ENCODE data around the gene DPPA4.
"Not testable (repeated sequence)": the region's sequence is repeated elsewhere in the genome, so short reads cannot be mapped to it uniquely, and the experiment has no call there.

The DPPA4 gene, protein sequence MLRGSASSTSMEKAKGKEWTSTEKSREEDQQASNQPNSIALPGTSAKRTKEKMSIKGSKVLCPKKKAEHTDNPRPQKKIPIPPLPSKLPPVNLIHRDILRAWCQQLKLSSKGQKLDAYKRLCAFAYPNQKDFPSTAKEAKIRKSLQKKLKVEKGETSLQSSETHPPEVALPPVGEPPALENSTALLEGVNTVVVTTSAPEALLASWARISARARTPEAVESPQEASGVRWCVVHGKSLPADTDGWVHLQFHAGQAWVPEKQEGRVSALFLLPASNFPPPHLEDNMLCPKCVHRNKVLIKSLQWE

DNA sequence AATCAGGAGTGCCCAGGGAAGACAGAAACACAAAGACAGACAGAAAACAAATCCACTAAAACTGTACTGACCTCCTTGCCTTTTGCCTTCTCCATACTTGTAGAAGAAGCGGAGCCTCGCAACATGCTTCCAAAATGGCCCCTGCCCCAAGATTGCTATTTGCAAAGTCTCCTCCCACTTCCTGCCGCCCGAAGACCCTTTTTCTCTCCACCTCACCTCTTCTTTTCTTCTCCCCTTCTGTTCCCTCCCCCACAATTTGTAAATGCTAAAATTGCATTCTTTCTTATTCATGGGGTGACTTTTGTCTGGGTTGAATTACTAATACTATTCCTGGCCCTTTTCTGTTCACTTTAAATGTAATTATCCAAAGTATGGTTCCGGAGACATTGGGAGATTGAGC is at the start of gene DPPA4:
Gene DPPA4 (minus strand): TSS at position 154 of the 400 bp plus-strand sequence. CDS start 29 bp downstream, at position 125.
- Mint-ChIP-seq H3K4me3 (peak within 1 kb of the TSS; percentile 43), H3K4me1 (peaks cover 7% of the 10 kb centered on the region), H3K9me3 (peaks cover 2% of the 10 kb centered on the region), H3K27me3 (peaks cover 36% of the 10 kb centered on the region), H3K27ac (no peak within 1 kb of the TSS), H3K36me3 (peaks cover 1% of the 10 kb centered on the region)
- CTCF ChIA-PET = no interaction called here
- no peak for DNase-seq

DNA sequence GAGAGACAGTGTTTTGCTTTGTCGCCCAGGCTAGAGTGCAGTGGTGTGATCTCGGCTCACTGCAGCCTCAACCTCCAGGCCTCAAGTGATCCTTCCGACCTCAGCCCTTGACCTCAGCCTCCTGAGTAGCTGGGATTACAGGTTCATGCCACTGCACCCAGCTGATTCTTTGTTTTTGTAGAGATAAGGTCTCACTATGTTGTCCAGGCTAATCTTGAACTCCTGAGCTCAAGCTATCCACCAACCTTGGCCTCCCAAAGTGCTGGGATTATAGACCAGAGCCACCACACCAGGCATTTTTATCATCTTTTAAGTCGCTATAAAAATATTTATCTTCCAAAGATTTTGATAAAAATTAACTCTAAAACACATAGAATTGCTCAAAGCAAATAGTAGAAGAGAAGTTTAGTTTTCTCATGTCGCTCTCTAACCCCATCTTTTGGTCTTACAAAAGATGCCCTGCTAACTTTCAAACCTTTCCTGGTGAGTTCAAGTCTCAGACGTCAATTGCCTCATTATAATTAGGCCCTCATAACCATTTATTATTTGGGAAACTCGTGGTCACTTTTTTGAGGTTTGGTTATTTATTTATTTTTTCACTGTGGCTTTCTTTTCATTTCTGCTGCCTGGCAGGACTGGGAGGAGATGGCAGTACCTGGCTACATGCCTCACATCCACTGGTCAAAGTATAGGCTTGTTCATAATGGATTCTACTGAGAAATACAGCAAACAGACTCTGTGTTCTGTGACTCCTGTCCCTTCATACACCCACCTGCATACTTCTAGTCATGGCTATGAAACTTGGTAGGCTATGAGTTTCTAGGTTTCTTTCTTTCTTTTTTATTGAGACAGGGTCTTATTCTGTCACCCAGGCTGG is 48.3 kb upstream of the DPPA4 start:
- H3K36me3 Mint-ChIP-seq = no peaks in the 10 kb centered on the region
- no peak overlapping the region for H3K4me3 Mint-ChIP-seq
- no peak overlapping the region for H3K27ac Mint-ChIP-seq
- H3K4me1 Mint-ChIP-seq = no peaks in the 10 kb centered on the region
- H3K27me3 Mint-ChIP-seq = no peaks in the 10 kb centered on the region
- no peaks in the 10 kb centered on the region for H3K9me3 Mint-ChIP-seq
- DNase-seq = no peak
- CTCF ChIA-PET = interaction anchor here (1.4 kb wide), 1 partner anchor 10 kb away, joined by 3 read pairs; no protein-coding TSS in a partner anchor

DNA sequence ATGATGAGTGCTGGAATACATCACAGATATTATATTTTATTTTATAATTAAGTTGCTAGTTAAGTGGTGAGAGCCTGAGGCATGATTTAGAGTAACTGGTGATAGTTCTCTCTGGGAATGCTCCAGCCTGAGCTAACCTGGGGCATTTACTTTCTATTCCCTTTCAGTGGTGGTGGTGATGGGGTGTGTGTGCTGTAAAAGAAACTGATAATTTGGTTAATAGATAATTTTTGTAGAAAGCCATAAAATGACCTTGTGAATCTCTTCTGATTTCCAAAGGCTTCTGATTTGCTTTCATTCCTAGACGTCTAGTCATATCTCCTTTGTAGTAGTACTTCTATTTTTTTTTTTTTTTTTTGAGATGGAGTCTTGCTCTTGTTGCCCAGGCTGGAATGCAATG is 46.8 kb upstream of the DPPA4 start:
- no peak for DNase-seq
- Mint-ChIP-seq H3K9me3 (no peaks in the 10 kb centered on the region), H3K4me3 (no peak overlapping the region), H3K4me1 (no peaks in the 10 kb centered on the region), H3K27ac (no peak overlapping the region), H3K36me3 (no peaks in the 10 kb centered on the region), H3K27me3 (no peaks in the 10 kb centered on the region)
- CTCF ChIA-PET = no interaction called here

DNA sequence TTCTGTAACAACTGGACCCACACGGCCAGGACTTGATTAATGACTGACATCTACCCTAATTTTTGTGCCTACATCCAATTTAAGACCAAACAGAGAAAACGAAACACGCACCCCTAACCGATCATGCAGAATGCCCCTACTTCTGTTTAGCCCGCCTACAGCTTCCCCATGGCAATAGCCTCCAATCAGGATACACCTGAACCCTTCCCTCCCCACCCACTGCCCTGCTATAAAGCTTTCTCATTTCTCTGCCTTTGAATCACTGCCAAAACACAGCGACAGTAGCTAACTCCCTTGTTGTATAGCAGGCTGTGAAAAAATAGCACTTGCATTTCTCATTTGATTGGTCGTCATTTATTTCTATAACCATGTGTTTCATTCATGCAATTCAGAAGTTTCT is 45.2 kb upstream of the DPPA4 start:
- no peak for DNase-seq
- CTCF ChIA-PET = no interaction called here
- Mint-ChIP-seq H3K27me3 (no peaks in the 10 kb centered on the region), H3K9me3 (no peaks in the 10 kb centered on the region), H3K4me3 (no peak overlapping the region), H3K36me3 (no peaks in the 10 kb centered on the region), H3K27ac (no peak overlapping the region), H3K4me1 (no peaks in the 10 kb centered on the region)

DNA sequence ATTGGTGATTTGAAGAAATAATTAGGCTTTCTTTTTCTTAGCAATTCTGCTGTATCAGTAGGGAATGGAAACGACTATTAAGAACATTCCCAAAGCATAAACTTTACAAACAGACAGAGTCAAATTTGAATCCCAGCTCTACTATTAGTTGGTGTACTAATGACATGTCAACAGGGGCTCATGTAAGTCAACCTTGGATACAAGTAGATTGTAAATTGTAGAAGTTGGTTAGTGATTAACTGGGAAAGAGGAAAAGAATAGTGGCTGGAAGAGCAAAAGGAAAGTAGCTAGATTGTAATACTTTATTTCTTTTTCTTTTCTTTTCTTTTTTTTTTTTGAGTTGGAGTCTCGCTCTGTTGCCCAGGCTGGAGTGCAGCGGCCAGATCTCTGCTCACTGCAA is 38.6 kb upstream of the DPPA4 start:
- no peaks in the 10 kb centered on the region for H3K27me3 Mint-ChIP-seq
- DNase-seq = no peak
- no peaks in the 10 kb centered on the region for H3K36me3 Mint-ChIP-seq
- no peak overlapping the region for H3K27ac Mint-ChIP-seq
- H3K4me3 Mint-ChIP-seq = no peak overlapping the region
- CTCF ChIA-PET = interaction anchor here (1.4 kb wide), 1 partner anchor 11 kb away, joined by 3 read pairs; no protein-coding TSS in a partner anchor
- H3K4me1 Mint-ChIP-seq = no peaks in the 10 kb centered on the region
- no peaks in the 10 kb centered on the region for H3K9me3 Mint-ChIP-seq

DNA sequence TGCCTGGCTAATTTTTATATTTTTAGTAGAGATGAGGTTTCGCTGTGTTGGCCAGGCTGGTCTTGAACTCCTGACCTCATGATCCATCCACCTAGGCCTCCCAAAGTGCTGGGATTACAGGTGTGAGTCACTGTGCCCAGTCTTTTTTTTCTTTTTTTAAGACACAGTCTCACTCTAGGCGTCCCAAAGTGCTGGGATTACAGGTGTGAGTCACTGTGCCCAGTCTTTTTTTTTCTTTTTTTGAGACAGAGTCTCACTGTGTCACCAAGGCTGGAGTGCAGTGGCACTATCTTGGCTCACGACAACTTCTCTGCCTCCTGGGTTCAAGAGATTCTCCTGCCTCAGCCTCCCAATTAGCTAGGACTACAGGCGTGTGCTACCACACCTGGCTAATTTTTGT is 37.1 kb upstream of the DPPA4 start:
- H3K9me3 Mint-ChIP-seq, DNase-seq, H3K27ac Mint-ChIP-seq, H3K4me1 Mint-ChIP-seq, H3K27me3 Mint-ChIP-seq, H3K36me3 Mint-ChIP-seq, H3K4me3 Mint-ChIP-seq, CTCF ChIA-PET: not testable (repeated sequence)

DNA sequence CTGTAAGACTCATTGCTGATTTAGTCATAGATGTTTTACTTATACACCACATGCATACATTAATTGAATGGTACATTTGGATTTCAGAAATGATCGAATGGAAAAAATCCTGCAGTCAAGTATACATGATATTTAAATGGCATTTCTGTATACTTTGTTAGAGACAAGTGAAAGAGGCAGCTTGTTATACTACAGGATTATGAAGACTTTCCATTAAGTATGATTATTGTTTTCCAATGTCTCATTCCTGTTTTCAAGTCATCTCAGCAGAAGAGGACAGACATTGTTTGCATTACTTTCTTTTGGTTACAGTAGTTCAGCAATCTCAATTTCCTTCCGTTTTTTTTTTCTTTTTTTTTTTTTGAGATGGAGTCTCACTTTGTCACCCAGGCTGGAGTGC is 36.6 kb upstream of the DPPA4 start:
- CTCF ChIA-PET = no interaction called here
- no peaks in the 10 kb centered on the region for H3K36me3 Mint-ChIP-seq
- H3K4me1 Mint-ChIP-seq = no peaks in the 10 kb centered on the region
- no peak overlapping the region for H3K27ac Mint-ChIP-seq
- no peak overlapping the region for H3K4me3 Mint-ChIP-seq
- no peaks in the 10 kb centered on the region for H3K9me3 Mint-ChIP-seq
- H3K27me3 Mint-ChIP-seq = no peaks in the 10 kb centered on the region
- DNase-seq = no peak

DNA sequence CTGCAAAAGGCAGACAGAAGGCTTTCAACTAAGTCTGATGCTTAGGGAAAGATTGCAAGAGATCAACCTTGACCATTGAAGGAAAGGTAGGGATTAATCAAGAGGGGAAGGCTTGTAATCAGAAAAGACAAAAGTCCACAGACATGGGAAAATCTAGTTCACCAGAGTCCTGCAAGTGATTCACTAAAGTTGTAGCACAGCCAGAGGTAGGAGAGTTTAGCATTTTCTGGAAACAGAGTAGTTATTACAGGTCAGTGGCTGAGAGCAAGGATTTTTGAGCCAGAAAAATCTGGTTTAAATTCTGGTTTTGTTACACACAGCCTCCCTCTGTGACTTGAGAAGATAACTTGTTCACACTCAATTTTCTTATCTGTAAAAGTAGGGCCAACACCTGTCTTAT is 35.3 kb upstream of the DPPA4 start:
- Mint-ChIP-seq H3K27ac (no peak overlapping the region), H3K36me3 (no peaks in the 10 kb centered on the region), H3K4me1 (no peaks in the 10 kb centered on the region), H3K9me3 (no peaks in the 10 kb centered on the region), H3K4me3 (no peak overlapping the region), H3K27me3 (no peaks in the 10 kb centered on the region)
- CTCF ChIA-PET = no interaction called here
- DNase-seq = no peak

DNA sequence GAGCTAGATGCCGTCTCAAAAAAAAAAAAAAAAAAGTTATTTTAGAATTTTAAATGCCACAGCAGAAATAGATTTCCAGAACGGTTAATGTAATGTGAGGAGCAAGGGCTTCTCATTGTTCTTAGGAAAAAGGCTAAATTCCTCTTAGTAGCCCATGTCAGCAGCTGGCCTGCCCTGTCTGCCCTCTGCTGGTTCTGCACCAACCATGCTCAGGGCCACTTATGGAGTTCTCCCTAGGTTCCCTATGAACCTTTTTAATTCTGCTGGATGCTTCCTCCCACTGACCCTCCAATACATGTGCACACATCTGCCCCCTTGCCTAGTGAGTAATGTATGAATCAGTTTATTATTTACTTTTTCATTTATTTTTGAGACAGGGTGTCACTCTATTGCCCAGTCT is 32.2 kb upstream of the DPPA4 start:
- no peaks in the 10 kb centered on the region for H3K9me3 Mint-ChIP-seq
- H3K4me3 Mint-ChIP-seq = no peak overlapping the region
- no peaks in the 10 kb centered on the region for H3K4me1 Mint-ChIP-seq
- CTCF ChIA-PET = no interaction called here
- no peaks in the 10 kb centered on the region for H3K36me3 Mint-ChIP-seq
- no peak overlapping the region for H3K27ac Mint-ChIP-seq
- no peaks in the 10 kb centered on the region for H3K27me3 Mint-ChIP-seq
- no peak for DNase-seq

DNA sequence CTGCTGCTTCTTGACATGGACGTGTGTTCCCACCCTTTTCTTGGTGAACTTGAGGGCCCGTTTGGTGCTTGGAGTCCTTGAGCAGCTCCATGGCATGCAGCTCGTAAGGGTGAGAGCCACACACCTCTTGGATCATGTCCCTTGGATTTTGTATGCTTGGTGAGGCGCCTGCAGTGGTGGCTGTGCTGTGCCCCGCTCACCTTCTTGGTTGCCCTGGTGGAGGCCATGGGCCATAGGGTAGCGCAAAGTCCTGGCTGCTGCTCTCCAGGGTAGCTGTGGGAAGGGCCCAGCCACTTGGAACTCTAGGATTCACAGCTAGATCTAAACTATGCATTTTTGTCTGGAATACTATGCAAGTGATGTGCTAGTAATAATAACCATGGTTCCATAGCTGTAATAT is 26.7 kb upstream of the DPPA4 start:
- no peaks in the 10 kb centered on the region for H3K9me3 Mint-ChIP-seq
- no peaks in the 10 kb centered on the region for H3K27me3 Mint-ChIP-seq
- CTCF ChIA-PET = no interaction called here
- no peak overlapping the region for H3K4me3 Mint-ChIP-seq
- no peak for DNase-seq
- no peaks in the 10 kb centered on the region for H3K36me3 Mint-ChIP-seq
- H3K4me1 Mint-ChIP-seq = no peaks in the 10 kb centered on the region
- H3K27ac Mint-ChIP-seq = no peak overlapping the region

DNA sequence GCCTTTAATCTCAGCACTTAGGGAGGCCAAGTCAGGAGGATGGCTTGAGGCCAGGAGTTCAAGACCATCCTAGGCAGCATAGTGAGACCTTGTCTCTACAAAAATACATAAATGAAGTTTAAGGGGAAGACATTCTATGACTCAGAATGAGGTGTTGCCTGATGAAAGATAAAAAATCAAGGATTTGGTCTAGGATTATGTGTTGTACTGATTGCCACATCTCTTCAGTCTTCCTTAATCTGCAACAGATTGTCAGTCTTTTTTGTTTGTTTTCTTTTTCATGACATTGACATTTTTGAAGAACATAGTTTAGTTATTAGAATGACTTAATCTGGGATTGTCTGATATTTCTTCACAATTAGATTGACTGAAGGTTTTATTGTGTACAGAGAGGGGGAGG is 26.3 kb upstream of the DPPA4 start:
- Mint-ChIP-seq H3K4me1 (no peaks in the 10 kb centered on the region), H3K9me3 (no peaks in the 10 kb centered on the region), H3K4me3 (no peak overlapping the region), H3K27ac (no peak overlapping the region), H3K27me3 (no peaks in the 10 kb centered on the region), H3K36me3 (no peaks in the 10 kb centered on the region)
- DNase-seq = no peak
- CTCF ChIA-PET = no interaction called here

DNA sequence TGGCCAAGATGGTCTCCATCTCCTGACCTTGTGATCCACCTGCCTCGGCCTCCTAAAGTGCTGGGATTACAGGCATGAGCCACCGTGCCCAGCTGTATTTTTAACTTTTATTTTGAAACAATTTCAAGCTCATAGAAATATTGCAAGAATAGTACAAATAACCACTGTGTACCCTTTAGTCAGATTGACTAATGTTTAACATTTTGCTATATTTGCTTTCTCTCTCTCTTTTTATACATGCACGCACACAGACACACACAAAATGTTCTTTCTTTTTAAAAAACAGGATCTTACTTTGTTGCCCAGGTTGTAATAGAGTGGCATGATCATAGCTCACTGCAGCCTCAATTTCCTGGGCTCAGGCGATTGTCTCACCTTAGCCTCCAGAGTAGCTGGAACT is 25.5 kb upstream of the DPPA4 start:
- Mint-ChIP-seq H3K27ac (no peak overlapping the region), H3K4me3 (no peak overlapping the region)
- CTCF ChIA-PET = no interaction called here

DNA sequence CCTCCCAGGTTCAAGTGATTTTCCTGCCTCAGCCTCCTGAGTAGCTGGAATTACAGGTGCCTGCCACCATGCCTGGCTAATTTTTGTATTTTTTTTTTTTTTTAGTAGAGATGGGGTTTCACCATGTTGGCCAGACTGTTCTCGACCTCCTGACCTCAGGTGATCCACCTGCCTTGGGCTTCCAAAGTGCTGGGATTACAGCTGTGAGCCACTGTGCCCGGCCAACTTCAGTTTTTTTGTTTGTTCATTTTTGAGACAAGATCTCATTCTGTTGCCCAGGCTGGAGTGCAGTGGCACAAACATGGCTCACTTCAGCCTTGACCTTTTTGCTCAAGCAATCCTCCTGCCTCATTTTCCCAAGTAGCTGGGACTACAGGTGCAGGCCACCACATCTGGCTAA is 21.5 kb upstream of the DPPA4 start:
- DNase-seq, H3K4me1 Mint-ChIP-seq, H3K4me3 Mint-ChIP-seq, H3K27ac Mint-ChIP-seq, H3K27me3 Mint-ChIP-seq, H3K36me3 Mint-ChIP-seq, CTCF ChIA-PET, H3K9me3 Mint-ChIP-seq: not testable (repeated sequence)

More for the DNA sequence above, 25.5 kb upstream of the DPPA4 start:
- Mint-ChIP-seq H3K27me3 (no peaks in the 10 kb centered on the region), H3K4me1 (no peaks in the 10 kb centered on the region), H3K9me3 (no peaks in the 10 kb centered on the region), H3K36me3 (no peaks in the 10 kb centered on the region)
- DNase-seq = no peak

DNA sequence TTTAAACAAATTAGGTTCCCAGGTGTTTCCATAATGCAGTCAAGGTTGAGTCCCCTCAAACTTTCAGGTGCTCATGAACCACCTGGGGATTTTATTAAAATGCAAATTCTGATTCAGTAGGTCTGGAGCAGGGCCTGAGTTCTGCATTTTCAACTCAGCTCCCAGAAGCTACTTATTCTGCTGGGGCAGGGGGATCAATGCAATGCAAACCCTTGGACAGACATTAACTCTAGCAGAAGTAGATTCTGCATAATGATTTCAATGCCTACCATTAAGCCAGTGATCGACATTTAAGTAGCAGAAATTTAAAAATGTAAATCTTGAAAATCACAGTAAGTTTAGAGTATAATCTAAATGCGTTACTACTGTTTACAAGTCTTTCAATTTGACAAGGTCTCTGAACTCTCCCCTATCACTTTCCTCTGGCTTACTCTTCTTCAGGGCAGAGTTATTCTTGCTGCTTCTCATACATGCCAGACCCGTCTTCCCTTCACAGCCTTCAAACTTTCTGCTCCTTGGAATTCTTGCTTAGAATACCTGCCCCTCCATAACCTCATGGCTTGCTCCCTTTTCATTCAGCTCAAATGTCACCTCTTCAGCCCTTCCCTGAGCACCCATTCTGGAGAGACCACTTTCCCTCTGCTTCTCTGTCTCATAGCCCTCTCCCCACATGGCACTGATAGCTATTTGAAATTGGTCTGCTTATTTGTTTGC is 19.3 kb upstream of the DPPA4 start:
- no peaks in the 10 kb centered on the region for H3K4me1 Mint-ChIP-seq
- peaks cover 6% of the 10 kb centered on the region for H3K27me3 Mint-ChIP-seq
- H3K9me3 Mint-ChIP-seq = no peaks in the 10 kb centered on the region
- CTCF ChIA-PET = no interaction called here
- DNase-seq = no peak
- no peak overlapping the region for H3K27ac Mint-ChIP-seq
- no peaks in the 10 kb centered on the region for H3K36me3 Mint-ChIP-seq
- H3K4me3 Mint-ChIP-seq = no peak overlapping the region
